NCI-H748 (cell line): Measurements from ENCODE around the gene ZNF195.
"Not testable (repeated sequence)": the region's sequence is repeated elsewhere in the genome, so short reads cannot be mapped to it uniquely, and the experiment has no call there.

Experiments
- DNase-seq: peaks from one replicate; lab custom pipeline; 2025; ENCODE audit not compliant: unreplicated experiment; lab: John Stamatoyannopoulos, UW

Gene ZNF195

GRCh38 chr11:3356858-3357257 lies 22.1 kb downstream of the ZNF195 start:
- no peak for DNase-seq

GRCh38 chr11:3353066-3353465 lies 25.9 kb downstream of the ZNF195 start:
- DNase-seq, result no peak

- no peak for DNase-seq
Observed at GRCh38 chr11:3347127-3347526, 31.8 kb downstream of the ZNF195 start.

- DNase-seq, result no peak
Observed at GRCh38 chr11:3346587-3346986, 32.4 kb downstream of the ZNF195 start.

GRCh38 chr11:3345736-3346135 lies 33.2 kb downstream of the ZNF195 start:
- DNase-seq, result no peak

GRCh38 chr11:3344327-3345174 lies 34.4 kb downstream of the ZNF195 start:
- DNase-seq, result no peak

GRCh38 chr11:3342709-3343108 lies 36.2 kb downstream of the ZNF195 start:
- no peak for DNase-seq

- DNase-seq, result peak; percentile 67
Observed at GRCh38 chr11:3341298-3341697, 37.6 kb downstream of the ZNF195 start.

GRCh38 chr11:3340025-3340424 lies 38.9 kb downstream of the ZNF195 start:
- DNase-seq, result no peak

- DNase-seq, result no peak
Observed at GRCh38 chr11:3339340-3339624, 39.7 kb downstream of the ZNF195 start.

GRCh38 chr11:3338569-3339339 lies 40.2 kb downstream of the ZNF195 start:
- DNase-seq, result no peak

- not testable (repeated sequence) for DNase-seq
Observed at GRCh38 chr11:3336420-3336819, 42.5 kb downstream of the ZNF195 start.

- not testable (repeated sequence) for DNase-seq
Observed at GRCh38 chr11:3333157-3333556, 45.8 kb downstream of the ZNF195 start.

GRCh38 chr11:3331078-3331477 lies 47.9 kb downstream of the ZNF195 start:
- not testable (repeated sequence) for DNase-seq

GRCh38 chr11:3330064-3330463 lies 48.9 kb downstream of the ZNF195 start:
- not testable (repeated sequence) for DNase-seq

- not testable (repeated sequence) for DNase-seq
Observed at GRCh38 chr11:3328503-3328902, 50.4 kb downstream of the ZNF195 start.

GRCh38 chr11:3326450-3326849 lies 52.5 kb downstream of the ZNF195 start:
- not testable (repeated sequence) for DNase-seq

GRCh38 chr11:3324724-3325123 lies 54.2 kb downstream of the ZNF195 start:
- not testable (repeated sequence) for DNase-seq
